Measurements from ENCODE around the gene BTN3A1. TPM values are rescaled to one million over a fixed set of nuclear protein-coding genes. Genes with fewer than 3 reads are reported as not detected.

The BTN3A1 gene
- total RNA-seq, 1 experiment from 2014 or later: 9.0 TPM

DNA sequence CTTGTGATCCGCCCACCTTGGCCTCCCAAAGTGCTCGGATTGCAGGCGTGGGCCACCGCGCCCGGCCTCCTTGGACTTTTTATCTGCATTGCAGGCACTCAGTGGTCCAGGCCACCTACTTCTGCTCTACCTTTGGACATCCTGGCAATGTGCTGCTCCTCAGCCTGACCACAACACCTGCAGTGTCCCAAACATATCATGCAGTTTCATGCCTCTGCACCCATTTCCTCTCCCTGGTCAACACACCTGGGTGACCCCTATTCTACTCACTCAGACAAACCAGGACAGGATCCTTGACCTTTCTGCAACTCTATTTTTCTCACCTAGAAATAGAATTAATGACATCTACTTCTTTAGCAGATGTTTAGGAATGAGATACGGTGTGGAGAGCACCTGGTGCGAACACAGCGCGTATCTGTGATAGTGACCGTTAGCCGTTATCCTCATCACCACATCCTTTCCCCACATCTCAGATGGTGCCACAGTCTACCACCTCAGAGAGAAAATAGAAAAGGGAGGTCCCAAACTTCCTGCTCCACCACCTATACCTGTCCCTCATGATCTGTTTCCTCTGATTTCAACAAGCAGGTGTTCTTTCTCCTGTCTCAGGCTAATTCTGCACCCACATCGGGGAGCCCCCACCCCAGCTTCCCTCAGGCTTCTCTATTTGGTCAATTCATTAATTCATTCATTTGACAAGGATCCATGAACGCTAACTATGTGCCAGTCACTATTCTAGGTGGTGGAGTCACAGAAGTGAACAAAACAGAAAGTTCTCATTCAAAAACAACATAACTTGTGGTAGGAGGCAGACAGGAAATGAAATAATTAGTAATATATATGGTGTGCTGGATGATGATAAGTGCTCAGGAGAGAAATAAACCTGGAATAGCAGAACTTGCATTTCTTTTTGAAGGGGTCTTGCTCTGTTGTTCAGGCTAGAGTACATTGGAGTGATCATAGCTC lies 41.3 kb upstream of the BTN3A1 start:
- ATAC-seq (no peak), DNase-seq (ENCODE audit: low read depth, low spot score) (no peak)
- BruUV-seq (replicated peaks): no TSS peak
- no peak overlapping the region for H3K27ac ChIP-seq (ENCODE audit: low read depth, low read length)
- peaks cover 9 to 35% of the 10 kb centered on the region in 2 experiments; a peak in 3 of 4 replicates for H3K4me1 ChIP-seq (ENCODE audit: control insufficient read depth in 1 of 2, insufficient read depth in 2 of 2, low read length in 2 of 2)
- no peaks in the 10 kb centered on the region for H3K27me3 ChIP-seq (ENCODE audit: insufficient read depth, low read length)
- no peak overlapping the region for H3K9ac ChIP-seq (ENCODE audit: low read length)
- H3K4me3 ChIP-seq (replicated peaks in 1 of 2; ENCODE audit: low read depth in 1 of 2, low read length in 2 of 2): no peak overlapping the region
- intact Hi-C loops (cut with micrococcal nuclease): no loop called here
- H3K36me3 ChIP-seq (ENCODE audit: control insufficient read depth in 1 of 2, insufficient read depth in 2 of 2, low read length in 2 of 2): no peaks in the 10 kb centered on the region
- CTCF ChIA-PET: no interaction called here
- no peaks in the 10 kb centered on the region for H3K79me2 ChIP-seq (ENCODE audit: insufficient read depth, low read length)
- no peaks in the 10 kb centered on the region for H3K9me3 ChIP-seq (ENCODE audit: control insufficient read depth in 1 of 2, insufficient read depth in 1 of 2, low read depth in 1 of 2, low read length in 2 of 2)
- RAD21 ChIA-PET (ENCODE audit: low non-redundant PET in 1 of 2, low total read pairs in 2 of 2, uncharacterized antibody in 2 of 2, unreplicated experiment in 2 of 2): no interaction called here
- no peak overlapping the region for H3K4me2 ChIP-seq (ENCODE audit: low read length)
- H4K20me1 ChIP-seq (ENCODE audit: insufficient read depth): no peaks in the 10 kb centered on the region
- H3K9me2 ChIP-seq (ENCODE audit: insufficient read depth): no peaks in the 10 kb centered on the region
- no peak overlapping the region for H2AFZ ChIP-seq (ENCODE audit: low read depth, low read length, poor library complexity, severe bottlenecking)
- TF ChIP-seq CBX3 (IDR thresholded peaks at IDR 0.05; ENCODE audit: low read depth): no peak
- no peak for TF ChIP-seq TCF7L2 (IDR thresholded peaks at IDR 0.05; ENCODE audit: borderline replicate concordance, extremely low read depth, insufficient read depth, insufficient read length)
- TF ChIP-seq, protein P1, sequence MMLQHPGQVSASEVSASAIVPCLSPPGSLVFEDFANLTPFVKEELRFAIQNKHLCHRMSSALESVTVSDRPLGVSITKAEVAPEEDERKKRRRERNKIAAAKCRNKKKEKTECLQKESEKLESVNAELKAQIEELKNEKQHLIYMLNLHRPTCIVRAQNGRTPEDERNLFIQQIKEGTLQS (IDR thresholded peaks at IDR 0.05): no peak
- no peak for TF ChIP-seq ELF1 (IDR thresholded peaks at IDR 0.05; ENCODE audit: borderline replicate concordance, low read depth)
- TF ChIP-seq POLR2A (IDR thresholded peaks at IDR 0.05; ENCODE audit: borderline replicate concordance, extremely low read depth, insufficient read depth, insufficient read length): no peak
- POLR2A ChIA-PET: no interaction called here

- POLR2A ChIA-PET: no interaction called here
- Histone ChIP-seq H3K27ac (ENCODE audit: low read depth, low read length) (no peak overlapping the region), H3K4me1 (ENCODE audit: control insufficient read depth in 1 of 2, insufficient read depth in 2 of 2, low read length in 2 of 2) (peaks cover 9 to 35% of the 10 kb centered on the region in 2 experiments; a peak in 3 of 4 replicates), H4K20me1 (ENCODE audit: insufficient read depth) (no peaks in the 10 kb centered on the region), H3K36me3 (ENCODE audit: control insufficient read depth in 1 of 2, insufficient read depth in 2 of 2, low read length in 2 of 2) (no peaks in the 10 kb centered on the region), H3K4me3 (replicated peaks in 1 of 2; ENCODE audit: low read depth in 1 of 2, low read length in 2 of 2) (no peak overlapping the region), H3K79me2 (ENCODE audit: insufficient read depth, low read length) (no peaks in the 10 kb centered on the region), H3K9me2 (ENCODE audit: insufficient read depth) (no peaks in the 10 kb centered on the region), H3K9me3 (ENCODE audit: control insufficient read depth in 1 of 2, insufficient read depth in 1 of 2, low read depth in 1 of 2, low read length in 2 of 2) (no peaks in the 10 kb centered on the region), H3K27me3 (ENCODE audit: insufficient read depth, low read length) (no peaks in the 10 kb centered on the region), H3K9ac (ENCODE audit: low read length) (no peak overlapping the region), H2AFZ (ENCODE audit: low read depth, low read length, poor library complexity, severe bottlenecking) (no peak overlapping the region), H3K4me2 (ENCODE audit: low read length) (no peak overlapping the region)
- RAD21 ChIA-PET (ENCODE audit: low non-redundant PET in 1 of 2, low total read pairs in 2 of 2, uncharacterized antibody in 2 of 2, unreplicated experiment in 2 of 2): no interaction called here
- no peak for ATAC-seq
- no TSS peak for BruUV-seq (replicated peaks)
- intact Hi-C loops (cut with micrococcal nuclease): no loop called here
- no peak for DNase-seq (ENCODE audit: low read depth, low spot score)
- no peak for TF ChIP-seq JUND (IDR thresholded peaks at IDR 0.05)
- TF ChIP-seq, protein P2, sequence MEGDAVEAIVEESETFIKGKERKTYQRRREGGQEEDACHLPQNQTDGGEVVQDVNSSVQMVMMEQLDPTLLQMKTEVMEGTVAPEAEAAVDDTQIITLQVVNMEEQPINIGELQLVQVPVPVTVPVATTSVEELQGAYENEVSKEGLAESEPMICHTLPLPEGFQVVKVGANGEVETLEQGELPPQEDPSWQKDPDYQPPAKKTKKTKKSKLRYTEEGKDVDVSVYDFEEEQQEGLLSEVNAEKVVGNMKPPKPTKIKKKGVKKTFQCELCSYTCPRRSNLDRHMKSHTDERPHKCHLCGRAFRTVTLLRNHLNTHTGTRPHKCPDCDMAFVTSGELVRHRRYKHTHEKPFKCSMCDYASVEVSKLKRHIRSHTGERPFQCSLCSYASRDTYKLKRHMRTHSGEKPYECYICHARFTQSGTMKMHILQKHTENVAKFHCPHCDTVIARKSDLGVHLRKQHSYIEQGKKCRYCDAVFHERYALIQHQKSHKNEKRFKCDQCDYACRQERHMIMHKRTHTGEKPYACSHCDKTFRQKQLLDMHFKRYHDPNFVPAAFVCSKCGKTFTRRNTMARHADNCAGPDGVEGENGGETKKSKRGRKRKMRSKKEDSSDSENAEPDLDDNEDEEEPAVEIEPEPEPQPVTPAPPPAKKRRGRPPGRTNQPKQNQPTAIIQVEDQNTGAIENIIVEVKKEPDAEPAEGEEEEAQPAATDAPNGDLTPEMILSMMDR (IDR thresholded peaks at IDR 0.05 in 2 of 3, conservative IDR thresholded peaks at IDR 0.05 in 1 of 3; ENCODE audit: borderline replicate concordance in 1 of 3, insufficient read depth in 1 of 3, low read depth in 2 of 3, low read length in 2 of 3): no peak
- no peak for TF ChIP-seq ELF1 (IDR thresholded peaks at IDR 0.05; ENCODE audit: borderline replicate concordance, low read depth)
- TF ChIP-seq POLR2AphosphoS5 (IDR thresholded peaks at IDR 0.05; ENCODE audit: low read depth, low read length): no peak
- no peak for TF ChIP-seq CEBPB (IDR thresholded peaks at IDR 0.05; ENCODE audit: low read depth)
- no peak for TF ChIP-seq TCF7L2 (IDR thresholded peaks at IDR 0.05; ENCODE audit: borderline replicate concordance, extremely low read depth, insufficient read depth, insufficient read length)
- TF ChIP-seq SIN3A (IDR thresholded peaks at IDR 0.05; ENCODE audit: low read depth): no peak
- CTCF ChIA-PET: no interaction called here
These were observed 40.5 kb upstream of the BTN3A1 start for GRCh38 chr6:26361544-26361943.
